ENCODE measurements around the gene CGNL1. TPM values are rescaled to one million over a fixed set of nuclear protein-coding genes. Genes with fewer than 3 reads are reported as not detected.

CGNL1 gene
- polyA plus RNA-seq, 1 of the 3 experiments (the other 2 are of a cell fraction) = 0.23 TPM

GRCh38 chr15:57548351-57548750 is 172.0 kb downstream of the CGNL1 start:
- no peaks in the 10 kb centered on the region for H3K36me3 ChIP-seq (replicated peaks in 1 of 2; ENCODE audit: control insufficient read depth in 1 of 2, insufficient read depth in 2 of 2, low read length in 1 of 2)
- WGBS (ENCODE audit: low lambda C conversion rate) = 78% methylated on average over 2 of the region's 2 CpGs
- no peak overlapping the region for H3K4me2 ChIP-seq
- H4K20me1 ChIP-seq (ENCODE audit: insufficient read depth) = no peaks in the 10 kb centered on the region
- H3K9me3 ChIP-seq = no peaks in the 10 kb centered on the region
- ChIA-PET CTCF (interaction anchor here (0.6 to 11.4 kb wide), 7 partner anchors 8 to 1057 kb away, joined by 3 to 145 read pairs (median 5); no protein-coding TSS in a partner anchor), POLR2A (no interaction called here)
- H3K4me1 ChIP-seq (ENCODE audit: control insufficient read depth in 1 of 2, insufficient read depth in 2 of 2, low read depth in 1 of 2, low read length in 1 of 2) = peaks cover 6 to 20% of the 10 kb centered on the region in 2 experiments; a peak in 3 of 4 replicates
- TF ChIP-seq RXRA (IDR thresholded peaks at IDR 0.05; ENCODE audit: borderline replicate concordance, low read depth) = no peak
- no peak for TF ChIP-seq RFX5 (IDR thresholded peaks at IDR 0.05; ENCODE audit: low read length)
- no peak for TF ChIP-seq JUND (IDR thresholded peaks at IDR 0.05)
- no peak for TF ChIP-seq IRF3 (IDR thresholded peaks at IDR 0.05; ENCODE audit: low read depth, low read length)
- TF ChIP-seq FOXM1 (IDR thresholded peaks at IDR 0.05; ENCODE audit: low read depth) = no peak
- no peak for TF ChIP-seq SMC3 (IDR thresholded peaks at IDR 0.05; ENCODE audit: low read depth, low read length)
- no peak for TF ChIP-seq ELF1 (IDR thresholded peaks at IDR 0.05)
- TF ChIP-seq SIN3A (IDR thresholded peaks at IDR 0.05; ENCODE audit: borderline replicate concordance, low read depth, low read length) = no peak
- no peak for TF ChIP-seq FOXJ3 (CRISPR knock-in tag; IDR thresholded peaks at IDR 0.05)
- TF ChIP-seq NRF1 (IDR thresholded peaks at IDR 0.05; ENCODE audit: low read depth, low read length) = no peak
- TF ChIP-seq NFIC (IDR thresholded peaks at IDR 0.05; ENCODE audit: borderline replicate concordance) = no peak
- no peak for TF ChIP-seq TEAD4 (IDR thresholded peaks at IDR 0.05; ENCODE audit: borderline replicate concordance, insufficient read depth)
- TF ChIP-seq CHD2 (IDR thresholded peaks at IDR 0.05; ENCODE audit: low read length, partially characterized antibody) = no peak
- no peak for TF ChIP-seq USF2 (IDR thresholded peaks at IDR 0.05; ENCODE audit: borderline replicate concordance, low read depth, low read length)
- TF ChIP-seq EP300 (IDR thresholded peaks at IDR 0.05; ENCODE audit: borderline replicate concordance in 1 of 2, low read depth in 1 of 2, low read length in 1 of 2) = no peak
- TF ChIP-seq MAX (IDR thresholded peaks at IDR 0.05; ENCODE audit: low read depth) = no peak
- no peak for TF ChIP-seq YY1 (IDR thresholded peaks at IDR 0.05; ENCODE audit: low read depth)
- DNase-seq = no peak
- peaks cover 11% of the 10 kb centered on the region for H3F3A ChIP-seq (replicated peaks; ENCODE audit: insufficient read depth)
- no peak overlapping the region for H3K27ac ChIP-seq (ENCODE audit: low read depth in 2 of 2, low read length in 1 of 2)
- H3K4me3 ChIP-seq (ENCODE audit: low read depth in 2 of 2, low read length in 1 of 2) = no peak overlapping the region
- H3K27me3 ChIP-seq (ENCODE audit: insufficient read depth) = no peaks in the 10 kb centered on the region
- H3K79me2 ChIP-seq (ENCODE audit: insufficient read depth) = no peaks in the 10 kb centered on the region
- no peaks in the 10 kb centered on the region for H3K9me2 ChIP-seq
- no peak overlapping the region for H2AFZ ChIP-seq (ENCODE audit: low read depth)
- H3K9ac ChIP-seq = no peak overlapping the region

- Histone ChIP-seq H2AFZ (ENCODE audit: low read depth) (no peak overlapping the region), H3K9me2 (no peaks in the 10 kb centered on the region), H3K4me1 (ENCODE audit: control insufficient read depth in 1 of 2, insufficient read depth in 2 of 2, low read depth in 1 of 2, low read length in 1 of 2) (peaks cover 11 to 20% of the 10 kb centered on the region in 2 experiments; a peak in 3 of 4 replicates), H3K4me2 (no peak overlapping the region), H3K27me3 (ENCODE audit: insufficient read depth) (no peaks in the 10 kb centered on the region), H4K20me1 (ENCODE audit: insufficient read depth) (no peaks in the 10 kb centered on the region), H3K4me3 (ENCODE audit: low read depth in 2 of 2, low read length in 1 of 2) (no peak overlapping the region), H3K27ac (ENCODE audit: low read depth in 2 of 2, low read length in 1 of 2) (no peak overlapping the region), H3K9me3 (no peaks in the 10 kb centered on the region), H3K36me3 (replicated peaks in 1 of 2; ENCODE audit: control insufficient read depth in 1 of 2, insufficient read depth in 2 of 2, low read length in 1 of 2) (no peaks in the 10 kb centered on the region), H3F3A (replicated peaks; ENCODE audit: insufficient read depth) (peaks cover 11% of the 10 kb centered on the region), H3K79me2 (ENCODE audit: insufficient read depth) (no peaks in the 10 kb centered on the region), H3K9ac (no peak overlapping the region)
- DNase-seq = no peak
- CTCF ChIA-PET = interaction anchor here (3.3 to 11.4 kb wide), 3 partner anchors 7 to 522 kb away, joined by 11 to 145 read pairs (median 97); no protein-coding TSS in a partner anchor
- POLR2A ChIA-PET = no interaction called here
- TF ChIP-seq TEAD4 (IDR thresholded peaks at IDR 0.05; ENCODE audit: borderline replicate concordance, insufficient read depth) (no peak), GATA2 (CRISPR knock-in tag; IDR thresholded peaks at IDR 0.05) (no peak), TAF1 (IDR thresholded peaks at IDR 0.05; ENCODE audit: borderline replicate concordance, low read depth, low read length) (no peak), GABPA (IDR thresholded peaks at IDR 0.05; ENCODE audit: low read depth) (no peak), CTCF (IDR thresholded peaks at IDR 0.05) (no peak), MAX (IDR thresholded peaks at IDR 0.05; ENCODE audit: low read depth) (no peak), RXRA (IDR thresholded peaks at IDR 0.05; ENCODE audit: borderline replicate concordance, low read depth) (no peak), ELF1 (IDR thresholded peaks at IDR 0.05) (no peak), SIN3A (IDR thresholded peaks at IDR 0.05; ENCODE audit: borderline replicate concordance, low read depth, low read length) (no peak), ZBTB33 (IDR thresholded peaks at IDR 0.05; ENCODE audit: borderline replicate concordance, low read depth) (no peak)
- 95% methylated on average over 5 of the region's 5 CpGs for WGBS (ENCODE audit: low lambda C conversion rate)
Observed at GRCh38 chr15:57548835-57549234, 172.5 kb downstream of the CGNL1 start.
